Measurements from ENCODE around the gene MMP3. TPM values are rescaled to one million over a fixed set of nuclear protein-coding genes. Genes with fewer than 3 reads are reported as not detected.

MMP3 gene
- total RNA-seq, 2 experiments from 2014 or later, result not detected

GRCh38 chr11:102846292-102846691 lies 2.9 kb upstream of the MMP3 start:
- CTCF ChIA-PET, result no interaction called here
- Mint-ChIP-seq H3K27ac (no peak overlapping the region), H3K27me3 (peaks cover 3% of the 10 kb centered on the region), H3K9me3 (no peaks in the 10 kb centered on the region), H3K4me1 (ENCODE audit: low read depth) (no peaks in the 10 kb centered on the region), H3K4me3 (no peak overlapping the region), H3K36me3 (ENCODE audit: low read depth) (no peaks in the 10 kb centered on the region)
- no peak for TF ChIP-seq CTCF (IDR thresholded peaks at IDR 0.05)
- DNase-seq, result no peak
- intact Hi-C loops (cut with micrococcal nuclease), result no loop called here
- POLR2A ChIA-PET, result no interaction called here
- no peak for ATAC-seq

GRCh38 chr11:102842930-102843329 lies 479 bp downstream of the MMP3 start:
- intact Hi-C loops (cut with micrococcal nuclease), result no loop called here
- Mint-ChIP-seq H3K4me1 (ENCODE audit: low read depth) (no peaks in the 10 kb centered on the region), H3K9me3 (no peaks in the 10 kb centered on the region), H3K36me3 (ENCODE audit: low read depth) (no peaks in the 10 kb centered on the region), H3K4me3 (no peak overlapping the region), H3K27me3 (peaks cover 3% of the 10 kb centered on the region), H3K27ac (no peak overlapping the region)
- no peak for ATAC-seq
- ChIA-PET CTCF (no interaction called here), POLR2A (no interaction called here)
- no peak for TF ChIP-seq CTCF (IDR thresholded peaks at IDR 0.05)
- no peak for DNase-seq

GRCh38 chr11:102840018-102840417 lies 3.4 kb downstream of the MMP3 start:
- TF ChIP-seq CTCF (IDR thresholded peaks at IDR 0.05), result no peak
- Mint-ChIP-seq H3K4me3 (no peak overlapping the region), H3K36me3 (ENCODE audit: low read depth) (no peaks in the 10 kb centered on the region), H3K27ac (no peak overlapping the region), H3K27me3 (no peaks in the 10 kb centered on the region), H3K4me1 (ENCODE audit: low read depth) (no peaks in the 10 kb centered on the region), H3K9me3 (no peaks in the 10 kb centered on the region)
- ChIA-PET POLR2A (interaction anchor here (0.6 kb wide), 1 partner anchor 22 kb away, joined by 3 read pairs; no protein-coding TSS in a partner anchor), CTCF (no interaction called here)
- intact Hi-C loops (cut with micrococcal nuclease), result no loop called here
- ATAC-seq (no peak), DNase-seq (no peak)

- Mint-ChIP-seq H3K9me3 (no peaks in the 10 kb centered on the region), H3K27me3 (peaks cover 2% of the 10 kb centered on the region), H3K36me3 (ENCODE audit: low read depth) (no peaks in the 10 kb centered on the region), H3K27ac (no peak overlapping the region), H3K4me3 (no peak overlapping the region), H3K4me1 (ENCODE audit: low read depth) (no peaks in the 10 kb centered on the region)
- ChIA-PET POLR2A (no interaction called here), CTCF (no interaction called here)
- intact Hi-C loops (cut with micrococcal nuclease), result no loop called here
- no peak for DNase-seq
- TF ChIP-seq CTCF (IDR thresholded peaks at IDR 0.05), result no peak
- no peak for ATAC-seq
Observed at GRCh38 chr11:102837646-102838045, 5.8 kb downstream of the MMP3 start.

- TF ChIP-seq CTCF (IDR thresholded peaks at IDR 0.05), result no peak
- no peak for DNase-seq
- H3K4me1 Mint-ChIP-seq (ENCODE audit: low read depth), result no peaks in the 10 kb centered on the region
- no peaks in the 10 kb centered on the region for H3K9me3 Mint-ChIP-seq
- ATAC-seq, result no peak
- no peak overlapping the region for H3K27ac Mint-ChIP-seq
- no peak overlapping the region for H3K4me3 Mint-ChIP-seq
- ChIA-PET CTCF (no interaction called here), POLR2A (no interaction called here)
- intact Hi-C loops (cut with micrococcal nuclease), result no loop called here
- no peaks in the 10 kb centered on the region for H3K36me3 Mint-ChIP-seq (ENCODE audit: low read depth)
- peaks cover 2% of the 10 kb centered on the region for H3K27me3 Mint-ChIP-seq
Observed at GRCh38 chr11:102837156-102837555, 6.3 kb downstream of the MMP3 start.
